Nephron (organoid): ENCODE data around the gene RINT1.
A peak's percentile ranks its signal among the peaks of the same experiment; 100 is the strongest.
"Not testable (repeated sequence)": the region's sequence is repeated elsewhere in the genome, so short reads cannot be mapped to it uniquely, and the experiment has no call there.

Source experiments
- H3K27ac Mint-ChIP-seq, 3 experiments: 2 replicates each; pipeline ENCODE4 v1.8.0; 2020; ENCODE audit warnings: mixed read lengths in 3 of 3, mild to moderate bottlenecking in 2 of 3, moderate library complexity in 1 of 3
- H3K27me3 Mint-ChIP-seq: 2 replicates; pipeline ENCODE4 v1.8.0; 2021; ENCODE audit warnings: low read depth, mild to moderate bottlenecking, moderate library complexity, mixed read lengths
- H3K36me3 Mint-ChIP-seq: 2 replicates; pipeline ENCODE4 v1.8.0; 2020; ENCODE audit warnings: low read depth, mixed read lengths
- H3K4me1 Mint-ChIP-seq: 2 replicates; pipeline ENCODE4 v1.8.0; 2020; ENCODE audit warnings: mixed read lengths
- H3K4me3 Mint-ChIP-seq, 3 experiments: 2 replicates each; pipeline ENCODE4 v1.8.0; 2020; ENCODE audit warnings: mild to moderate bottlenecking in 3 of 3, mixed read lengths in 3 of 3, moderate library complexity in 2 of 3
- H3K9me3 Mint-ChIP-seq: 2 replicates; pipeline ENCODE4 v1.8.0; 2020; ENCODE audit warnings: mixed read lengths
- CTCF ChIP-seq, 3 experiments: fragments of 200-600 bp; sonication (generic); IDR thresholded peaks; one replicate each; pipeline ENCODE4 v1.5.0; 2021; ENCODE audit warnings: antibody characterized with exemption in 3 of 3; ENCODE audit not compliant: unreplicated experiment in 3 of 3

Gene RINT1

GRCh38 chr7:105589356-105590077 is 57.5 kb downstream of the RINT1 start:
- peak overlapping the region in 1 of 3 experiments; percentile 30 for H3K27ac Mint-ChIP-seq

GRCh38 chr7:105590793-105591192 is 58.8 kb downstream of the RINT1 start:
- Mint-ChIP-seq H3K27me3 (peaks cover 4% of the 10 kb centered on the region), H3K27ac (no peak overlapping the region), H3K9me3 (no peaks in the 10 kb centered on the region), H3K36me3 (no peaks in the 10 kb centered on the region), H3K4me3 (no peak overlapping the region), H3K4me1 (no peaks in the 10 kb centered on the region)
- TF ChIP-seq CTCF (IDR thresholded peaks at IDR 0.05; ENCODE audit: unreplicated experiment in 3 of 3) = no peak

More at GRCh38 chr7:105589356-105590077, 57.5 kb downstream of the RINT1 start:
- peak; percentile 44 to 51 (median 45) for TF ChIP-seq CTCF (IDR thresholded peaks at IDR 0.05; ENCODE audit: unreplicated experiment in 3 of 3)
- Mint-ChIP-seq H3K36me3 (peaks cover 2% of the 10 kb centered on the region), H3K9me3 (peaks cover 3% of the 10 kb centered on the region), H3K27me3 (peaks cover 4% of the 10 kb centered on the region), H3K4me3 (no peak overlapping the region), H3K4me1 (no peaks in the 10 kb centered on the region)

GRCh38 chr7:105591522-105591921 is 59.5 kb downstream of the RINT1 start:
- no peaks in the 10 kb centered on the region for H3K9me3 Mint-ChIP-seq
- H3K4me1 Mint-ChIP-seq = no peaks in the 10 kb centered on the region
- peaks cover 4% of the 10 kb centered on the region for H3K27me3 Mint-ChIP-seq
- no peak for TF ChIP-seq CTCF (IDR thresholded peaks at IDR 0.05; ENCODE audit: unreplicated experiment in 3 of 3)
- no peak overlapping the region for H3K4me3 Mint-ChIP-seq
- no peak overlapping the region for H3K27ac Mint-ChIP-seq
- no peaks in the 10 kb centered on the region for H3K36me3 Mint-ChIP-seq

- no peak for TF ChIP-seq CTCF (IDR thresholded peaks at IDR 0.05; ENCODE audit: unreplicated experiment in 3 of 3)
- H3K9me3 Mint-ChIP-seq = no peaks in the 10 kb centered on the region
- no peaks in the 10 kb centered on the region for H3K4me1 Mint-ChIP-seq
- H3K27me3 Mint-ChIP-seq = no peaks in the 10 kb centered on the region
- H3K27ac Mint-ChIP-seq = no peak overlapping the region
- H3K4me3 Mint-ChIP-seq = no peak overlapping the region
- no peaks in the 10 kb centered on the region for H3K36me3 Mint-ChIP-seq
Measured at GRCh38 chr7:105594034-105594433, 62.0 kb downstream of the RINT1 start.

GRCh38 chr7:105596866-105597265 is 64.9 kb downstream of the RINT1 start:
- Mint-ChIP-seq H3K9me3 (no peaks in the 10 kb centered on the region), H3K27ac (no peak overlapping the region), H3K4me1 (no peaks in the 10 kb centered on the region), H3K27me3 (no peaks in the 10 kb centered on the region), H3K36me3 (no peaks in the 10 kb centered on the region), H3K4me3 (no peak overlapping the region)
- no peak for TF ChIP-seq CTCF (IDR thresholded peaks at IDR 0.05; ENCODE audit: unreplicated experiment in 3 of 3)

GRCh38 chr7:105599080-105599479 is 67.1 kb downstream of the RINT1 start:
- H3K36me3 Mint-ChIP-seq, H3K4me1 Mint-ChIP-seq, H3K4me3 Mint-ChIP-seq, H3K27ac Mint-ChIP-seq, H3K9me3 Mint-ChIP-seq, H3K27me3 Mint-ChIP-seq: not testable (repeated sequence)
